K562 (cell line): ENCODE measurements around the gene ECT2L. TPM values are rescaled to one million over a fixed set of nuclear protein-coding genes. Genes with fewer than 3 reads are reported as not detected.

ENCODE experiments used
- CBX1 ChIP-seq: sonication (generic); IDR thresholded peaks from 2 replicates; pipeline ENCODE4 v1.6.1; 2016; ENCODE audit warnings: antibody characterized with exemption, low read depth, mild to moderate bottlenecking
- E2F3 ChIP-seq: fragments of 250-450 bp; sonication (Bioruptor Pico); IDR thresholded peaks from 2 replicates; pipeline ENCODE4 v1.4.0; 2020; ENCODE audit warnings: mild to moderate bottlenecking
- EP300 ChIP-seq: IDR thresholded peaks from 2 replicates; pipeline ENCODE4 v1.6.1; 2012; ENCODE audit warnings: low read length, improper control_type of control experiment
- GTF2E2 ChIP-seq: fragments of 200-800 bp; sonication (Bioruptor generic); IDR thresholded peaks from 2 replicates; pipeline ENCODE4 v1.6.1; 2016; ENCODE audit warnings: missing genetic modification characterization, missing compliant biosample characterization
- HNRNPLL ChIP-seq: fragments of 200-400 bp; formaldehyde crosslinking; IDR thresholded peaks from 2 replicates; pipeline ENCODE4 v1.6.1; 2017; ENCODE audit warnings: low read length, low read depth, mild to moderate bottlenecking; ENCODE audit not compliant: poor library complexity, severe bottlenecking
- KLF1 ChIP-seq: fragments of 450-650 bp; IDR thresholded peaks from 2 replicates; pipeline ENCODE4 v1.6.1; 2016; ENCODE audit warnings: missing genetic modification characterization, missing compliant biosample characterization
- MAZ ChIP-seq, 2 experiments: fragments of 450-650 bp in 1 of 2; sonication (generic) in 1 of 2; formaldehyde crosslinking; IDR thresholded peaks in 1 of 2; conservative IDR thresholded peaks in 1 of 2; 2 replicates each; pipeline versions ENCODE4 v1.4.0 to v1.5.0; 2020; ENCODE audit warnings: mild to moderate bottlenecking in 1 of 2, missing genetic modification reagents in 1 of 2
- MIER1 ChIP-seq: fragments of 450-650 bp; IDR thresholded peaks from 2 replicates; pipeline ENCODE4 v1.6.1; 2016; ENCODE audit warnings: antibody characterized with exemption, mild to moderate bottlenecking, low read depth
- NRF1 ChIP-seq, 2 experiments: fragments of 450-650 bp; IDR thresholded peaks in 1 of 2; conservative IDR thresholded peaks in 1 of 2; 2 replicates each; pipeline ENCODE4 v1.6.1; 2014; ENCODE audit warnings: mild to moderate bottlenecking in 2 of 2
- OTX1 ChIP-seq: fragments of 450-650 bp; formaldehyde crosslinking; IDR thresholded peaks from 2 replicates; pipeline ENCODE4 v1.4.0; 2022; ENCODE audit warnings: mild to moderate bottlenecking
- POLR2A ChIP-seq: fragments of 450-650 bp; conservative IDR thresholded peaks from 2 replicates; pipeline ENCODE4 v1.6.1; 2016
- RBM25 ChIP-seq: fragments of 200-400 bp; formaldehyde crosslinking; IDR thresholded peaks from 2 replicates; pipeline ENCODE4 v1.6.1; 2018; ENCODE audit warnings: low read length, low read depth, moderate library complexity; ENCODE audit not compliant: severe bottlenecking
- ZNF311 ChIP-seq: fragments of 250-450 bp; sonication (Bioruptor Pico); IDR thresholded peaks from 2 replicates; pipeline ENCODE4 v1.4.0; 2020; ENCODE audit warnings: mild to moderate bottlenecking, moderate library complexity
- polyA plus RNA-seq, 8 experiments: library from polyadenylated mRNA; depleted of rRNA in 4 of 8; stranded (reverse) in 5 of 8; unstranded in 3 of 8; fragments of >200 nt; fragmentation: Nextera tagmentation in 2 of 8; fragmentation: Illumina TruSeq in 1 of 8; extraction: Ambion mirVana in 2 of 8; extraction: Trizol in 1 of 8; gene quantifications; 2 replicates each; pipeline versions ENCODE4 v1.2.1 to v1.2.3, GENCODE V29; 2011 to 2014; ENCODE audit warnings: inconsistent platforms in 1 of 8, missing spikeins in 1 of 8
- total RNA-seq, 7 experiments: library from RNA; depleted of rRNA in 6 of 7; stranded (reverse); fragments of >200 nt in 6 of 7; fragmentation: Illumina TruSeq in 2 of 7; extraction: Trizol in 2 of 7; gene quantifications; 2 replicates each; pipeline versions ENCODE4 v1.2.1 to v1.2.3, GENCODE V29; 2011 to 2021; ENCODE audit warnings: low replicate concordance in 1 of 7
- TF ChIP-seq, protein P1 (sequence below), 3 experiments: fragments of 200-800 bp in 1 of 3; fragments of 250-450 bp in 1 of 3; fragments of 450-650 bp in 1 of 3; sonication (Bioruptor Pico) in 1 of 3; sonication (Bioruptor generic) in 1 of 3; formaldehyde crosslinking in 1 of 3; IDR thresholded peaks; 2 replicates each; pipeline versions ENCODE4 v1.6.1 to v1.8.0; 2016 to 2022; ENCODE audit warnings: mild to moderate bottlenecking in 2 of 3, missing genetic modification characterization in 2 of 3, missing compliant biosample characterization in 1 of 3, moderate library complexity in 1 of 3
- TF ChIP-seq, protein P2 (sequence below): conservative IDR thresholded peaks from 2 replicates; pipeline ENCODE4 v1.6.1; 2011; ENCODE audit warnings: low read depth, mild to moderate bottlenecking, low read length; ENCODE audit not compliant: control insufficient read depth
- TF ChIP-seq, protein P3 (sequence below): sonication (generic); formaldehyde crosslinking; IDR thresholded peaks from 2 replicates; pipeline ENCODE4 v1.8.0; 2022; ENCODE audit warnings: mild to moderate bottlenecking, missing genetic modification reagents
- TF ChIP-seq, protein P4 (sequence below): sonication (generic); formaldehyde crosslinking; IDR thresholded peaks from 2 replicates; pipeline ENCODE4 v1.9.0; 2022; ENCODE audit warnings: mild to moderate bottlenecking, missing genetic modification reagents
- TF ChIP-seq, protein P5 (sequence below): fragments of 450-650 bp; formaldehyde crosslinking; IDR thresholded peaks from 2 replicates; pipeline ENCODE4 v1.4.0; 2020; ENCODE audit warnings: mild to moderate bottlenecking, moderate library complexity

The ECT2L gene
- total and polyA plus RNA-seq, 9 of the 15 experiments (the other 6 are each of a cell fraction or from before 2014, with no cell fraction given), result 0.03 to 0.04 TPM; not detected in 7

DNA sequence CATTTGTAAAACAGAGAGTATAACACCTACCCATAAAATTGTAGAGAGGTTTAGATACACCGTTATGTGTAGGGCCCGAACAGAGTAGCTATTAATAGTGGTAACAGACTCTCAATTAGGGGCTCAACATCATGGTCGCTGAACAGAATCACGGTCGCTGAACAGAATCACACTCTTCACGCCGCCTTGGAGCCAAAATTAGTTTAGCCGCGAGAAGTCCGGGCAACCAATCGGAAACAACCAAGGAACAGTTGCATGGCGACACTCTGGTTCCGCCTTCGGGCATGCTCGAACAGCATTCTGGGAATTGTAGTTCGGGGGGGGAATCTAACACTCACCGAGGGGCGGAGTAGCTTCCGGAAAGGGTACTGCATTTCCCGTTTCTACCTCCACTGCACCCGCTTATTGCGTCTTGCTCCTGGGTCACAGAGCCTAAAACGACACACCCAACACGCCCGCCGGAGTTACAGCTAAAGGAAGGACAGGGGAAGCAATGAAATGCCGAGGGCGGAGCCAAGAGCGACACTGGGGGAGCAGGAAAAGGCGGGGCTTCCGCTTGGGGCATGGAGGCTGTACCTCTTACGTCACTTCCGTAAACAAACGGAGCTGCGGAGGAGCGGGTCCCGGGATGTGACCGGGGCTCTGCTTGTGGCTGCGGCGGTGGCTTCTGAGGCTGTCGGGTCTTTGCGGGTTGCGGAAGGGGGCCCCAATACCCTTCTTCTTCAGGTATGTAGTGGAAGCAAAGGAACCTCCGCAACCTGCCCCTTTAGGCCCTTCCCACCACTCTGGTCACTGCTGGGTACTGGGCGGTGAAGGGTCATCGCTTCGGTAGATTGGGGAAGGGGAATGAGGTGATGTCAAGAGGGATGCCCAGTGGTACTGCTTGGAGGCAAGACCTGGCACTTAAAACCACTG lies 22.5 kb upstream of the ECT2L start, which contains the start of gene CCDC28A (continued):
- TF ChIP-seq EP300, result peak; percentile 4; the same call in 1 of the 2 replicates
- TF ChIP-seq RBM25, result peak; percentile 72
- TF ChIP-seq, protein P1, sequence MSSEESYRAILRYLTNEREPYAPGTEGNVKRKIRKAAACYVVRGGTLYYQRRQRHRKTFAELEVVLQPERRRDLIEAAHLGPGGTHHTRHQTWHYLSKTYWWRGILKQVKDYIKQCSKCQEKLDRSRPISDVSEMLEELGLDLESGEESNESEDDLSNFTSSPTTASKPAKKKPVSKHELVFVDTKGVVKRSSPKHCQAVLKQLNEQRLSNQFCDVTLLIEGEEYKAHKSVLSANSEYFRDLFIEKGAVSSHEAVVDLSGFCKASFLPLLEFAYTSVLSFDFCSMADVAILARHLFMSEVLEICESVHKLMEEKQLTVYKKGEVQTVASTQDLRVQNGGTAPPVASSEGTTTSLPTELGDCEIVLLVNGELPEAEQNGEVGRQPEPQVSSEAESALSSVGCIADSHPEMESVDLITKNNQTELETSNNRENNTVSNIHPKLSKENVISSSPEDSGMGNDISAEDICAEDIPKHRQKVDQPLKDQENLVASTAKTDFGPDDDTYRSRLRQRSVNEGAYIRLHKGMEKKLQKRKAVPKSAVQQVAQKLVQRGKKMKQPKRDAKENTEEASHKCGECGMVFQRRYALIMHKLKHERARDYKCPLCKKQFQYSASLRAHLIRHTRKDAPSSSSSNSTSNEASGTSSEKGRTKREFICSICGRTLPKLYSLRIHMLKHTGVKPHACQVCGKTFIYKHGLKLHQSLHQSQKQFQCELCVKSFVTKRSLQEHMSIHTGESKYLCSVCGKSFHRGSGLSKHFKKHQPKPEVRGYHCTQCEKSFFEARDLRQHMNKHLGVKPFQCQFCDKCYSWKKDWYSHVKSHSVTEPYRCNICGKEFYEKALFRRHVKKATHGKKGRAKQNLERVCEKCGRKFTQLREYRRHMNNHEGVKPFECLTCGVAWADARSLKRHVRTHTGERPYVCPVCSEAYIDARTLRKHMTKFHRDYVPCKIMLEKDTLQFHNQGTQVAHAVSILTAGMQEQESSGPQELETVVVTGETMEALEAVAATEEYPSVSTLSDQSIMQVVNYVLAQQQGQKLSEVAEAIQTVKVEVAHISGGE (CRISPR knock-in tag; IDR thresholded peaks at IDR 0.05), result peak in 2 of 3 experiments; percentile 58 to 90; a peak in 4 of 6 replicates
- no peak for TF ChIP-seq E2F3 (CRISPR knock-in tag)
- peak; percentile 69; the same call in 1 of the 2 replicates for TF ChIP-seq GTF2E2 (tag)
- TF ChIP-seq CBX1, result no peak
- TF ChIP-seq, protein P2, sequence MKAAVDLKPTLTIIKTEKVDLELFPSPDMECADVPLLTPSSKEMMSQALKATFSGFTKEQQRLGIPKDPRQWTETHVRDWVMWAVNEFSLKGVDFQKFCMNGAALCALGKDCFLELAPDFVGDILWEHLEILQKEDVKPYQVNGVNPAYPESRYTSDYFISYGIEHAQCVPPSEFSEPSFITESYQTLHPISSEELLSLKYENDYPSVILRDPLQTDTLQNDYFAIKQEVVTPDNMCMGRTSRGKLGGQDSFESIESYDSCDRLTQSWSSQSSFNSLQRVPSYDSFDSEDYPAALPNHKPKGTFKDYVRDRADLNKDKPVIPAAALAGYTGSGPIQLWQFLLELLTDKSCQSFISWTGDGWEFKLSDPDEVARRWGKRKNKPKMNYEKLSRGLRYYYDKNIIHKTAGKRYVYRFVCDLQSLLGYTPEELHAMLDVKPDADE, result peak; percentile 66
- 0 out of 2 replicates have a peak, but pooled peaks have one; percentile 5 for TF ChIP-seq OTX1
- peak; percentile 84 to 85 for TF ChIP-seq MAZ (CRISPR knock-in tag; conservative IDR thresholded peaks at IDR 0.05 in 1 of 2, IDR thresholded peaks at IDR 0.05 in 1 of 2)
- TF ChIP-seq KLF1 (tag), result 0 out of 2 replicates have a peak, but pooled peaks have one; percentile 56
- TF ChIP-seq HNRNPLL, result peak; percentile 67
- TF ChIP-seq, protein P3, sequence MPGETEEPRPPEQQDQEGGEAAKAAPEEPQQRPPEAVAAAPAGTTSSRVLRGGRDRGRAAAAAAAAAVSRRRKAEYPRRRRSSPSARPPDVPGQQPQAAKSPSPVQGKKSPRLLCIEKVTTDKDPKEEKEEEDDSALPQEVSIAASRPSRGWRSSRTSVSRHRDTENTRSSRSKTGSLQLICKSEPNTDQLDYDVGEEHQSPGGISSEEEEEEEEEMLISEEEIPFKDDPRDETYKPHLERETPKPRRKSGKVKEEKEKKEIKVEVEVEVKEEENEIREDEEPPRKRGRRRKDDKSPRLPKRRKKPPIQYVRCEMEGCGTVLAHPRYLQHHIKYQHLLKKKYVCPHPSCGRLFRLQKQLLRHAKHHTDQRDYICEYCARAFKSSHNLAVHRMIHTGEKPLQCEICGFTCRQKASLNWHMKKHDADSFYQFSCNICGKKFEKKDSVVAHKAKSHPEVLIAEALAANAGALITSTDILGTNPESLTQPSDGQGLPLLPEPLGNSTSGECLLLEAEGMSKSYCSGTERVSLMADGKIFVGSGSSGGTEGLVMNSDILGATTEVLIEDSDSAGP, result 0 out of 2 replicates have a peak, but pooled peaks have one; percentile 52
- peak; percentile 60 to 70 for TF ChIP-seq NRF1 (conservative IDR thresholded peaks at IDR 0.05 in 1 of 2, IDR thresholded peaks at IDR 0.05 in 1 of 2)
- no peak for TF ChIP-seq ZNF311 (CRISPR knock-in tag)
- TF ChIP-seq, protein P4, sequence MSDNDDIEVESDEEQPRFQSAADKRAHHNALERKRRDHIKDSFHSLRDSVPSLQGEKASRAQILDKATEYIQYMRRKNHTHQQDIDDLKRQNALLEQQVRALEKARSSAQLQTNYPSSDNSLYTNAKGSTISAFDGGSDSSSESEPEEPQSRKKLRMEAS (CRISPR knock-in tag), result peak; percentile 59; the same call in 1 of the 2 replicates
- TF ChIP-seq POLR2A, result peak; percentile 71; the same call in 1 of the 2 replicates
- no peak for TF ChIP-seq MIER1
- TF ChIP-seq, protein P5, sequence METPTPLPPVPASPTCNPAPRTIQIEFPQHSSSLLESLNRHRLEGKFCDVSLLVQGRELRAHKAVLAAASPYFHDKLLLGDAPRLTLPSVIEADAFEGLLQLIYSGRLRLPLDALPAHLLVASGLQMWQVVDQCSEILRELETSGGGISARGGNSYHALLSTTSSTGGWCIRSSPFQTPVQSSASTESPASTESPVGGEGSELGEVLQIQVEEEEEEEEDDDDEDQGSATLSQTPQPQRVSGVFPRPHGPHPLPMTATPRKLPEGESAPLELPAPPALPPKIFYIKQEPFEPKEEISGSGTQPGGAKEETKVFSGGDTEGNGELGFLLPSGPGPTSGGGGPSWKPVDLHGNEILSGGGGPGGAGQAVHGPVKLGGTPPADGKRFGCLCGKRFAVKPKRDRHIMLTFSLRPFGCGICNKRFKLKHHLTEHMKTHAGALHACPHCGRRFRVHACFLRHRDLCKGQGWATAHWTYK (CRISPR knock-in tag), result peak; percentile 58; the same call in 1 of the 2 replicates
